ENCODE data around the gene SLC8A2.
"Not testable (repeated sequence)": the region's sequence is repeated elsewhere in the genome, so short reads cannot be mapped to it uniquely, and the experiment has no call there.

The SLC8A2 gene

GRCh38 chr19:47487551-47488515 is 16.1 kb upstream of the SLC8A2 start:
- DNase-seq (ENCODE audit: low spot score): no peak

- DNase-seq (ENCODE audit: low spot score): no peak
Observed at GRCh38 chr19:47486900-47487299, 15.2 kb upstream of the SLC8A2 start.

GRCh38 chr19:47486220-47486619 is 14.5 kb upstream of the SLC8A2 start:
- not testable (repeated sequence) for DNase-seq (ENCODE audit: low spot score)

GRCh38 chr19:47485210-47485609 is 13.5 kb upstream of the SLC8A2 start:
- DNase-seq (ENCODE audit: low spot score): no peak

GRCh38 chr19:47483800-47484690 is 12.4 kb upstream of the SLC8A2 start, which contains the start of gene KPTN:
TSS of gene KPTN (minus strand) at chr19:47484219. CDS start at chr19:47484160, 59 bp downstream.
- DNase-seq (ENCODE audit: low spot score): peak; percentile 98

GRCh38 chr19:47483200-47483599 is 11.5 kb upstream of the SLC8A2 start:
- DNase-seq (ENCODE audit: low spot score): no peak

GRCh38 chr19:47481460-47482052 is 9.9 kb upstream of the SLC8A2 start:
- DNase-seq (ENCODE audit: low spot score): no peak

- no peak for DNase-seq (ENCODE audit: low spot score)
Observed at GRCh38 chr19:47480658-47481057, 9.0 kb upstream of the SLC8A2 start.

- DNase-seq (ENCODE audit: low spot score): no peak
Observed at GRCh38 chr19:47479701-47480503, 8.2 kb upstream of the SLC8A2 start.

GRCh38 chr19:47476438-47476972 is 4.8 kb upstream of the SLC8A2 start:
- DNase-seq (ENCODE audit: low spot score): no peak

- no peak for DNase-seq (ENCODE audit: low spot score)
Observed at GRCh38 chr19:47475465-47475864, 3.8 kb upstream of the SLC8A2 start.

GRCh38 chr19:47473336-47473735 is 1.6 kb upstream of the SLC8A2 start:
- DNase-seq (ENCODE audit: low spot score): no peak

GRCh38 chr19:47471381-47471732 is 336 bp downstream of the SLC8A2 start:
- no peak for DNase-seq (ENCODE audit: low spot score)

- no peak for DNase-seq (ENCODE audit: low spot score)
Observed at GRCh38 chr19:47470447-47471195, 1.1 kb downstream of the SLC8A2 start.

GRCh38 chr19:47469719-47470118 is 2.0 kb downstream of the SLC8A2 start:
- DNase-seq (ENCODE audit: low spot score): no peak

GRCh38 chr19:47469363-47469700 is 2.4 kb downstream of the SLC8A2 start:
- no peak for DNase-seq (ENCODE audit: low spot score)

- DNase-seq (ENCODE audit: low spot score): no peak
Observed at GRCh38 chr19:47467914-47468313, 3.8 kb downstream of the SLC8A2 start.

- DNase-seq (ENCODE audit: low spot score): no peak
Observed at GRCh38 chr19:47465957-47466356, 5.7 kb downstream of the SLC8A2 start.

- no peak for DNase-seq (ENCODE audit: low spot score)
Observed at GRCh38 chr19:47464675-47465419, 6.8 kb downstream of the SLC8A2 start.

- no peak for DNase-seq (ENCODE audit: low spot score)
Observed at GRCh38 chr19:47461876-47462275, 9.8 kb downstream of the SLC8A2 start.
